HCT116 (cell line): ENCODE measurements around the gene WDR72. TPM values are rescaled to one million over a fixed set of nuclear protein-coding genes. Genes with fewer than 3 reads are reported as not detected.

Source experiments
- ATAC-seq: fragments of 200-7000 bp; cut with Tn5 transposase; 2 replicates; pipeline ENCODE4 v1.9.1; 2020; ENCODE audit warnings: mild to moderate bottlenecking, moderate library complexity
- BruUV-seq: library from RNA; stranded (reverse); fragments of 400-500 nt; replicated peaks from 2 replicates; lab custom pipeline; 2021; lab: Mats Ljungman, UMichigan
- CTCF ChIA-PET: fragments of 300-600 bp; sonication (Branson Sonifier 250); formaldehyde crosslinking; loops from one replicate; lab custom pipeline; 2021; ENCODE audit warnings: antibody characterized with exemption; lab: Charles Lee
- POLR2A ChIA-PET: fragments of 300-600, 350-600 bp; sonication (Branson Sonifier 250); formaldehyde crosslinking; loops from one replicate; lab custom pipeline; 2021; ENCODE audit warnings: antibody characterized with exemption; lab: Charles Lee
- RAD21 ChIA-PET, 2 experiments: fragments of 300-600 bp; sonication (Branson Sonifier 250); formaldehyde crosslinking; loops; one replicate each; lab custom pipeline; 2023; ENCODE audit warnings: low total read pairs in 2 of 2; ENCODE audit not compliant: uncharacterized antibody in 2 of 2, unreplicated experiment in 2 of 2, low non-redundant PET in 1 of 2; lab: Charles Lee
- DNase-seq: peaks from one replicate; pipeline ENCODE4 v3.0.0-alpha.2; 2010; ENCODE audit warnings: low read depth, low spot score
- H2AFZ ChIP-seq: fragments of 200-600 bp; shearing (Covaris generic), sonication (generic); 2 replicates; pipeline ENCODE4 v1.6.1; 2017; ENCODE audit warnings: low read depth, mixed run types, mixed read lengths, antibody characterized with exemption, low read length; ENCODE audit not compliant: poor library complexity, severe bottlenecking
- H3K27ac ChIP-seq: 2 replicates; pipeline ENCODE4 v1.5.1; 2012; ENCODE audit warnings: low read depth, low read length
- H3K27me3 ChIP-seq: fragments of 200-600 bp; sonication (generic); 2 replicates; pipeline ENCODE4 v1.6.1; 2016; ENCODE audit warnings: mixed run types, low read length, mixed read lengths; ENCODE audit not compliant: insufficient read depth
- H3K36me3 ChIP-seq, 2 experiments: fragments of 200-500 bp in 1 of 2; fragments of 200-600 bp in 1 of 2; sonication (Bioruptor generic) in 1 of 2; sonication (generic) in 1 of 2; 2 replicates each; pipeline versions ENCODE4 v1.5.1 to v1.6.1; 2014 to 2016; ENCODE audit warnings: low read length in 2 of 2, inconsistent platforms in 1 of 2, mixed read lengths in 1 of 2, mixed run types in 1 of 2; ENCODE audit not compliant: insufficient read depth in 2 of 2, control insufficient read depth in 1 of 2
- H3K4me1 ChIP-seq, 2 experiments: fragments of 200-600 bp in 1 of 2; sonication (generic) in 1 of 2; 2 replicates each; pipeline versions ENCODE4 v1.5.1 to v1.6.1; 2012 to 2017; ENCODE audit warnings: low read length in 2 of 2, inconsistent platforms in 1 of 2, mild to moderate bottlenecking in 1 of 2, mixed read lengths in 1 of 2, mixed run types in 1 of 2, moderate library complexity in 1 of 2; ENCODE audit not compliant: insufficient read depth in 2 of 2, control insufficient read depth in 1 of 2
- H3K4me2 ChIP-seq: fragments of 200-600 bp; sonication (generic); 2 replicates; pipeline ENCODE4 v1.6.1; 2017; ENCODE audit warnings: mixed run types, low read length, mixed read lengths
- H3K4me3 ChIP-seq, 2 experiments: fragments of 200-600 bp in 1 of 2; sonication (generic) in 1 of 2; replicated peaks in 1 of 2; 2 replicates each; pipeline ENCODE4 v1.5.1; 2011 to 2016; ENCODE audit warnings: low read length in 2 of 2, control low read depth in 1 of 2, low read depth in 1 of 2, mild to moderate bottlenecking in 1 of 2, mixed read lengths in 1 of 2, mixed run types in 1 of 2
- H3K79me2 ChIP-seq: fragments of 200-600 bp; sonication (generic); 2 replicates; pipeline ENCODE4 v1.6.1; 2017; ENCODE audit warnings: mild to moderate bottlenecking, mixed run types, low read length, moderate library complexity, mixed read lengths; ENCODE audit not compliant: insufficient read depth
- H3K9ac ChIP-seq: fragments of 200-600 bp; sonication (generic); 2 replicates; pipeline ENCODE4 v1.6.1; 2016; ENCODE audit warnings: low read length, mixed read lengths
- H3K9me2 ChIP-seq: fragments of 200-600 bp; sonication (generic), shearing (Covaris generic); 2 replicates; pipeline ENCODE4 v1.6.1; 2017; ENCODE audit warnings: mixed run types, mild to moderate bottlenecking, moderate library complexity; ENCODE audit not compliant: insufficient read depth
- H3K9me3 ChIP-seq, 2 experiments: fragments of 200-500 bp in 1 of 2; fragments of 200-600 bp in 1 of 2; sonication (Bioruptor generic) in 1 of 2; sonication (generic) in 1 of 2; 2 replicates each; pipeline ENCODE4 v1.6.1; 2014 to 2017; ENCODE audit warnings: low read length in 2 of 2, mixed read lengths in 2 of 2, inconsistent platforms in 1 of 2, low read depth in 1 of 2, mild to moderate bottlenecking in 1 of 2, mixed run types in 1 of 2, moderate library complexity in 1 of 2; ENCODE audit not compliant: control insufficient read depth in 1 of 2, insufficient read depth in 1 of 2
- H4K20me1 ChIP-seq: fragments of 200-600 bp; sonication (generic), shearing (Covaris generic); 2 replicates; pipeline ENCODE4 v1.6.1; 2017; ENCODE audit warnings: mixed run types, mild to moderate bottlenecking, moderate library complexity; ENCODE audit not compliant: insufficient read depth
- CBX3 ChIP-seq: IDR thresholded peaks from 2 replicates; pipeline ENCODE4 v1.6.1; 2012; ENCODE audit warnings: low read depth
- EGR1 ChIP-seq: IDR thresholded peaks from 2 replicates; pipeline ENCODE4 v1.6.1; 2012; ENCODE audit warnings: low read depth
- ELF1 ChIP-seq: IDR thresholded peaks from 2 replicates; pipeline ENCODE4 v1.6.1; 2012; ENCODE audit warnings: low read depth, borderline replicate concordance
- JUND ChIP-seq: IDR thresholded peaks from 2 replicates; pipeline ENCODE4 v1.6.1; 2012
- RAD21 ChIP-seq: IDR thresholded peaks from 2 replicates; pipeline ENCODE4 v1.6.1; 2012; ENCODE audit warnings: low read depth, mild to moderate bottlenecking
- SIN3A ChIP-seq: IDR thresholded peaks from 2 replicates; pipeline ENCODE4 v1.6.1; 2012; ENCODE audit warnings: low read depth
- SRF ChIP-seq: IDR thresholded peaks from 2 replicates; pipeline ENCODE4 v1.6.1; 2012; ENCODE audit warnings: low read depth
- TCF7L2 ChIP-seq: IDR thresholded peaks from 2 replicates; pipeline ENCODE4 v1.7.0; 2011; ENCODE audit warnings: borderline replicate concordance, inconsistent platforms; ENCODE audit not compliant: insufficient read depth, insufficient read length; ENCODE audit errors: extremely low read depth
- YY1 ChIP-seq: IDR thresholded peaks from 2 replicates; pipeline ENCODE4 v1.6.1; 2011; ENCODE audit warnings: low read length, low read depth, moderate library complexity, mild to moderate bottlenecking; ENCODE audit not compliant: insufficient replicate concordance; ENCODE audit errors: extremely low read depth
- ZFX ChIP-seq: fragments of 450-650 bp; IDR thresholded peaks from 2 replicates; pipeline ENCODE4 v1.6.1; 2017
- intact Hi-C: fragments of 100-400 bp; cut with micrococcal nuclease; formaldehyde crosslinking; loops from 2 replicates; pipeline ENCODE4 v1.10.0; 2022
- total RNA-seq: library from RNA; stranded (reverse); gene quantifications from one replicate; pipeline ENCODE4 v1.2.1, GENCODE V29; 2021; ENCODE audit not compliant: unreplicated experiment
- TF ChIP-seq, protein P1 (sequence below), 3 experiments: fragments of 200-600 bp in 1 of 3; sonication (generic) in 1 of 3; IDR thresholded peaks in 2 of 3; conservative IDR thresholded peaks in 1 of 3; 2 replicates each; pipeline ENCODE4 v1.5.1; 2012 to 2017; ENCODE audit warnings: low read depth in 2 of 3, low read length in 2 of 3, antibody characterized with exemption in 1 of 3, borderline replicate concordance in 1 of 3, control low read depth in 1 of 3, mild to moderate bottlenecking in 1 of 3, mixed read lengths in 1 of 3, mixed run types in 1 of 3, moderate library complexity in 1 of 3; ENCODE audit not compliant: insufficient read depth in 1 of 3
- TF ChIP-seq, protein P2 (sequence below): IDR thresholded peaks from 2 replicates; pipeline ENCODE4 v1.6.1; 2011; ENCODE audit warnings: mild to moderate bottlenecking, low read length, moderate library complexity; ENCODE audit not compliant: insufficient replicate concordance; ENCODE audit errors: extremely low read depth

The WDR72 gene
- total RNA-seq, 1 experiment from 2014 or later, result 5.8 TPM

DNA sequence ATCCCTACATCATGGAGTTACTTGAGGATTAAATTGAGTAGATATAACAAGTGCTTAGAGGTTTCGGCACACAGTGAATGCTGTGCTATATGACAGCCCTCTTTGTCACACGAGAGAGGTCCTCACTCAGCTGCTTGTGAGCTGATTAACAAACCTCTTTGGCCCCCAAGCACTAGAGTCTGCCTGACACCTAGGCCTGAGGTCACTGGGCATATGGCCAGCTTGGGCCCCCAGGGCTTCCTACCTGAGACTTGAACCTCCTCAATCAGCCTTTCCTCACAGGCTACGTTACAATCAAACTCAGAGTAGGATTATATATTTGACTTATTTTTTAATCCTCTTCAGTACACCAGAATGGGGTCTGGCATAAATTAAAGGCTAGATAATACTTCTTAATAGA lies 88.8 kb downstream of the WDR72 start:
- ChIA-PET CTCF (no interaction called here), RAD21 (no interaction called here), POLR2A (no interaction called here)
- Histone ChIP-seq H2AFZ (no peak overlapping the region), H3K79me2 (no peaks in the 10 kb centered on the region), H3K4me1 (no peaks in the 10 kb centered on the region), H3K27me3 (no peaks in the 10 kb centered on the region), H3K4me2 (no peak overlapping the region), H3K9me2 (no peaks in the 10 kb centered on the region), H3K27ac (no peak overlapping the region), H3K9ac (no peak overlapping the region), H3K9me3 (no peaks in the 10 kb centered on the region; a peak in 1 of 4 replicates), H3K36me3 (no peaks in the 10 kb centered on the region), H4K20me1 (no peaks in the 10 kb centered on the region), H3K4me3 (no peak overlapping the region)
- TF ChIP-seq SIN3A, result no peak
- DNase-seq (no peak), ATAC-seq (no peak)
- BruUV-seq, result no TSS peak
- intact Hi-C loops, result no loop called here

DNA sequence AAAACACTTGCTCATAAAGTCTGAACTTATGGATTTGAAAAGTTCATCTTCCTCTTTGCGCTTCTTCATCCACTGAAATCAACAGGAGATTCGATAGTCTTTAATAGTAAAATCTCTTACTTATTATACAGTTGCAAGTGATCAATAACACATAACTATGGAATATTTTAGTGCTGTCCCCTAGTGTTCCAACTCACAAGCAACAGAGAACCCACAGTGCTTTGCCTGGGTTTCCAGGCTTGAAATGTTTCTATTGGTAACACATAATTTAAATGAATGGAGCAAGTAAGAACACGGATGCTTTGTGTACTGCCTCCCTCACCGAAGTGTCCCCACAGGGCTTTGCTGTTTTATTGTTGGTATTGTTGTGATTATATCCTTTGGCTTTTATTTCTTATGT lies 93.5 kb downstream of the WDR72 start:
- Histone ChIP-seq H3K4me3 (no peak overlapping the region), H3K9me3 (no peaks in the 10 kb centered on the region), H3K9ac (no peak overlapping the region), H3K27ac (no peak overlapping the region), H3K4me1 (no peaks in the 10 kb centered on the region), H3K9me2 (no peaks in the 10 kb centered on the region), H3K4me2 (no peak overlapping the region), H3K79me2 (no peaks in the 10 kb centered on the region), H2AFZ (no peak overlapping the region), H3K27me3 (no peaks in the 10 kb centered on the region), H3K36me3 (no peaks in the 10 kb centered on the region), H4K20me1 (no peaks in the 10 kb centered on the region)
- ChIA-PET RAD21 (no interaction called here), POLR2A (no interaction called here), CTCF (no interaction called here)
- ATAC-seq, result no peak
- DNase-seq, result no peak
- BruUV-seq, result no TSS peak
- intact Hi-C loops, result no loop called here
- TF ChIP-seq JUND (no peak), EGR1 (no peak), SIN3A (no peak), SRF (no peak), ELF1 (no peak), CBX3 (no peak), TCF7L2 (no peak), RAD21 (peak; percentile 17; the same call in 1 of the 2 replicates), YY1 (no peak), ZFX (no peak)
- TF ChIP-seq, protein P1, sequence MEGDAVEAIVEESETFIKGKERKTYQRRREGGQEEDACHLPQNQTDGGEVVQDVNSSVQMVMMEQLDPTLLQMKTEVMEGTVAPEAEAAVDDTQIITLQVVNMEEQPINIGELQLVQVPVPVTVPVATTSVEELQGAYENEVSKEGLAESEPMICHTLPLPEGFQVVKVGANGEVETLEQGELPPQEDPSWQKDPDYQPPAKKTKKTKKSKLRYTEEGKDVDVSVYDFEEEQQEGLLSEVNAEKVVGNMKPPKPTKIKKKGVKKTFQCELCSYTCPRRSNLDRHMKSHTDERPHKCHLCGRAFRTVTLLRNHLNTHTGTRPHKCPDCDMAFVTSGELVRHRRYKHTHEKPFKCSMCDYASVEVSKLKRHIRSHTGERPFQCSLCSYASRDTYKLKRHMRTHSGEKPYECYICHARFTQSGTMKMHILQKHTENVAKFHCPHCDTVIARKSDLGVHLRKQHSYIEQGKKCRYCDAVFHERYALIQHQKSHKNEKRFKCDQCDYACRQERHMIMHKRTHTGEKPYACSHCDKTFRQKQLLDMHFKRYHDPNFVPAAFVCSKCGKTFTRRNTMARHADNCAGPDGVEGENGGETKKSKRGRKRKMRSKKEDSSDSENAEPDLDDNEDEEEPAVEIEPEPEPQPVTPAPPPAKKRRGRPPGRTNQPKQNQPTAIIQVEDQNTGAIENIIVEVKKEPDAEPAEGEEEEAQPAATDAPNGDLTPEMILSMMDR (IDR thresholded peaks at IDR 0.05 in 2 of 3, conservative IDR thresholded peaks at IDR 0.05 in 1 of 3; ENCODE audit: borderline replicate concordance in 1 of 3, insufficient read depth in 1 of 3, low read depth in 2 of 3, low read length in 2 of 3), result peak in 1 of 3 experiments; percentile 24; a peak in 1 of 6 replicates
- TF ChIP-seq, protein P2, sequence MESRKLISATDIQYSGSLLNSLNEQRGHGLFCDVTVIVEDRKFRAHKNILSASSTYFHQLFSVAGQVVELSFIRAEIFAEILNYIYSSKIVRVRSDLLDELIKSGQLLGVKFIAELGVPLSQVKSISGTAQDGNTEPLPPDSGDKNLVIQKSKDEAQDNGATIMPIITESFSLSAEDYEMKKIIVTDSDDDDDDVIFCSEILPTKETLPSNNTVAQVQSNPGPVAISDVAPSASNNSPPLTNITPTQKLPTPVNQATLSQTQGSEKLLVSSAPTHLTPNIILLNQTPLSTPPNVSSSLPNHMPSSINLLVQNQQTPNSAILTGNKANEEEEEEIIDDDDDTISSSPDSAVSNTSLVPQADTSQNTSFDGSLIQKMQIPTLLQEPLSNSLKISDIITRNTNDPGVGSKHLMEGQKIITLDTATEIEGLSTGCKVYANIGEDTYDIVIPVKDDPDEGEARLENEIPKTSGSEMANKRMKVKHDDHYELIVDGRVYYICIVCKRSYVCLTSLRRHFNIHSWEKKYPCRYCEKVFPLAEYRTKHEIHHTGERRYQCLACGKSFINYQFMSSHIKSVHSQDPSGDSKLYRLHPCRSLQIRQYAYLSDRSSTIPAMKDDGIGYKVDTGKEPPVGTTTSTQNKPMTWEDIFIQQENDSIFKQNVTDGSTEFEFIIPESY, result no peak
